ENCODE results near the gene PLEKHA1.

The PLEKHA1 gene

DNA sequence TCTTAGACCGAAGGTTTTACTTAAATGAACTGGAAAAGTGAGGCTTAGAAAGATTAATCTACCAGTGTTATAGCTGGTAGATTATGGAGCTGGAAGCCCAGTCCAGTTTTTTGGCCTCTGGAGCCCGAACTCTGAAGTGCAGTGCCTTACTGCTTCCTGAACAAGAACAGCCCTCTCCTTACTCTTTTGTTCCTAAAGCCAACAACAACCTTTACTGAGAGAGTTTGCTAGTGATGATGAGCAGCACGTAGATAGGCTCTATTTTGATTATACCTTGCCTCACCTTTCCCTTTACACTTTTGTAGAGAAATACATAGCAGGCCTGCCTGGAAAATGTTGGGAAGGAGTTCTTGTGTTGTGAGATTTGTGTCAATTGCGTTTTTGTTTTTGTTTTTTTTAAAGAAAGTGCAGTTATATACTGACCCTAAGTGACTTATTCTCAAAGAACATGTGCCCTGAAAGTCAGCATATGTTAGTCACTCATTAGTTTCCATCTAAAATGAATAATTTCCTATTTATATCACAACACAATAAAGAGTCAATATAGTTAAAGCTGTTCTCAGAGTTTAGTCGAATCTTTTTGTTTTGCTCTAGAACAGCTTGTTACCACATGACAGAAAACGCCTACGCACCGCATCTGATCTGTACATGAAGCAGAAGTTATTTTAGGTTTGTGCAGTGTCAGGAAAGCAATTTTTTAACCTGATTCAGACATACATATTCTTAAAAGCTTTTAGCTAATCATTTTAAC lies 33.0 kb downstream of the PLEKHA1 start:
- FAIRE-seq: no peak
- TF ChIP-seq, protein P1, sequence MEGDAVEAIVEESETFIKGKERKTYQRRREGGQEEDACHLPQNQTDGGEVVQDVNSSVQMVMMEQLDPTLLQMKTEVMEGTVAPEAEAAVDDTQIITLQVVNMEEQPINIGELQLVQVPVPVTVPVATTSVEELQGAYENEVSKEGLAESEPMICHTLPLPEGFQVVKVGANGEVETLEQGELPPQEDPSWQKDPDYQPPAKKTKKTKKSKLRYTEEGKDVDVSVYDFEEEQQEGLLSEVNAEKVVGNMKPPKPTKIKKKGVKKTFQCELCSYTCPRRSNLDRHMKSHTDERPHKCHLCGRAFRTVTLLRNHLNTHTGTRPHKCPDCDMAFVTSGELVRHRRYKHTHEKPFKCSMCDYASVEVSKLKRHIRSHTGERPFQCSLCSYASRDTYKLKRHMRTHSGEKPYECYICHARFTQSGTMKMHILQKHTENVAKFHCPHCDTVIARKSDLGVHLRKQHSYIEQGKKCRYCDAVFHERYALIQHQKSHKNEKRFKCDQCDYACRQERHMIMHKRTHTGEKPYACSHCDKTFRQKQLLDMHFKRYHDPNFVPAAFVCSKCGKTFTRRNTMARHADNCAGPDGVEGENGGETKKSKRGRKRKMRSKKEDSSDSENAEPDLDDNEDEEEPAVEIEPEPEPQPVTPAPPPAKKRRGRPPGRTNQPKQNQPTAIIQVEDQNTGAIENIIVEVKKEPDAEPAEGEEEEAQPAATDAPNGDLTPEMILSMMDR (IDR thresholded peaks at IDR 0.05; ENCODE audit: insufficient read depth, missing control alignments): no peak

DNA sequence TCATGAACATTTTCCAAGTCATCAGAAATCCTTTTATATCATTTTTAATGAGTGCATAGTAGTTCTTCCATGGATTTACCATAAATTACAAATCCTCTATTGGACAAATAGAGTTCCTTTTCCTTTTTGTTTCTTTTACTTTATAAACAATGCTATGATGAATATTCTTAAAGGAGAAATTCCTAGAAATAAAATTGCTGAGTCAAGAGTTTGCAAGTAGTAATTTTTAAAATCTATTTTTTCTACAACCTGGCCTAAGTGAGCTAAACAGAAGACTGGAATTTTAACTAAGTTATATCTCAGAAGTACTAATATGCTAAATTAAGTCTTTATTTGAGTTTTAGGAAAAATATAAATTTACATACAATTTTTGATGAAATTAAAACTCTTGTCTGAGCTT lies 38.8 kb downstream of the PLEKHA1 start:
- TF ChIP-seq, protein P1 (IDR thresholded peaks at IDR 0.05; ENCODE audit: insufficient read depth, missing control alignments): no peak
- DNase-seq (ENCODE audit: insufficient read length, low spot score): no peak
- FAIRE-seq: no peak

More for the DNA sequence above, 33.0 kb downstream of the PLEKHA1 start:
- DNase-seq (ENCODE audit: insufficient read length, low spot score): no peak

DNA sequence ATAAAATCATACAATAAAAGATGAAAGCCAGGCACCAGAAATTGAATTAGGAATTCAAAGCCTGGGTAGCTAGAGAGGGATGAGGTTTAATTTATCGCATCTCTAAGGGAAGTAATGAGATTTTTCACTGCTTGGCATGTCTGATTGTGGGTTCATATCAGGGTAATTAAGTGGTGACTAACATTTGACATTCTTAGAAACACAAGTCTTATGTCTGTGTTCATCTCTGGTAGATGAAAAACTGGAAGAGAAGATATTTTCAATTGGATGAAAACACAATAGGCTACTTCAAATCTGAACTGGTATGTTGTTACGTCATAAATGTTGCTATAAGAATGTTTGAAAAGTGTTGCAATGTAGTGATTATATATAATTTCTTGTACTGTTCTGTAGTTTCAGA lies 43.2 kb downstream of the PLEKHA1 start:
- DNase-seq (ENCODE audit: insufficient read length, low spot score): no peak
- FAIRE-seq: no peak
- TF ChIP-seq, protein P1 (IDR thresholded peaks at IDR 0.05; ENCODE audit: insufficient read depth, missing control alignments): no peak

DNA sequence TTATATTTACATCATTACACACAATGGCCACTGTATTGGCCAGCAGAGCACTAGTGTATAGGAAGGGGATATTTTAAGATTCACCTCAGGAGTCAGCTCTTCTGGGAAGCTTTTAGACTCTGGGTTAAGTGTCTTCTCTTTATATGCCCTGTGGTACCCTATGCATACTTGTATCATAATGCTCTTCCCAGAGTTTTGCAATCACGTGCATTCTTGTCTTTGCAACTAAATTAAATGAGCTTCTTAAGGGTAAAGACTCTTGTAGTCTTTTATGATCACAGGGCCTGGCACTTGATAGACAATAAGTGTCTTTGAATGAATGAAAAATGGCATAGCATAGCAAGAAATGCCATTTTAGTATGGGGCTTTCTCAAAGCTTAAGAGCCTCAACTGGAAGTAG lies 44.5 kb downstream of the PLEKHA1 start:
- TF ChIP-seq, protein P1 (IDR thresholded peaks at IDR 0.05; ENCODE audit: insufficient read depth, missing control alignments): no peak
- FAIRE-seq (no peak), DNase-seq (ENCODE audit: insufficient read length, low spot score) (no peak)

DNA sequence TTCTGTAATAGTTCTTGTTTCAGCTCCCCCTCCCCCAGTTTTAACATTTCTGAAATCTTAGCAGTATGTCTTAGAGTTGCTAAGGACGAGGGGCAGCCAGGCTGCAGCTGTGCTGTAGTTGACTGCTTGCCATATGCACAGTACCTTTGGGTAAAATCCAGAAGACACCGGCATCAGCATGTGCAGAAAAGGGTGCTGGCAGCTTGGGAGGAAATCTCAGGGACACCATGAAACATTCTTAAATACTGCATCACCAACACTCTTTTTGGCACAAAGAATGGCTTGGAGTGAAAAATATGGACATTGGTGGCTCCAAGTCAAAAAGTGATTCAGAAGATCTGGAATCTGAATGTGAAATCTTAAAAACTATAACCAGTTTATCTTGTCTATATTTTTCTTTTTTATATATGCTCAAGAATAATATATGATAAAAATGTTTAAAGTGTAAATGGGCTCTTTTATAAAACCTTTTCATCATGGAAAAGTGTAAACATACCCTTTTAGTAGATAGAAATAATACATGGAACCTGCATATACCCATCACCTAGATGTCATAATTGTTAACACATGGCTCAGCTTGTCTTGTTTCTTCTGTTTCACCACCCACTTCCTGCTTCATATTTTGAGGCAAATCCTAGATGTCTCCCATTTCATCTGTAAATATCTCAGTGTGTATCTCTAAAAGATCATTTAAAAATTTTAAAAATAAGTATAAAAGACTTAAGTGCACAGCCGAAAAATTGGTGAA lies 45.5 kb downstream of the PLEKHA1 start:
- TF ChIP-seq, protein P1 (IDR thresholded peaks at IDR 0.05; ENCODE audit: insufficient read depth, missing control alignments): no peak
- no peak for FAIRE-seq

DNA sequence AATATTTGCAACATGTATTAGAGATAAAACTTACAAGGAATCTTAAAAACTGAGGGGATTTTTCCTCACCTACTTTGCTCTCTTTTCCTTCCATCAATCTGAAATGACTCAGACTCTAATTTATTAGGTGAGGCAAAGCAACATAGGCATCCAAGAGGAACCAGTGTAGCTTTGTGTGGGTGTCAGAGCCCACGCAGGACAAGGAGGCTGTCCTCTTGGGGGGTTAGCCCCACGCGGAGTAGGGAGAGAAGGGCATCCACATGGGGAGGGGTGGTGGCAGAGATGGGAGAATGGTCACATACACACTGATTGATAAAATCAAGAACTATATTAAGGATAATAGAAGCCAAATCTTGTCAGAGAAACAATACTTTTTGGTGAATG lies 46.1 kb downstream of the PLEKHA1 start:
- DNase-seq (ENCODE audit: insufficient read length, low spot score) (no peak), FAIRE-seq (no peak)
- TF ChIP-seq, protein P1 (IDR thresholded peaks at IDR 0.05; ENCODE audit: insufficient read depth, missing control alignments): no peak

More for the DNA sequence above, 45.5 kb downstream of the PLEKHA1 start:
- no peak for DNase-seq (ENCODE audit: insufficient read length, low spot score)

Data from D721Med (cell line).